Endodermal cell (in vitro differentiated cells): Measurements from ENCODE around the gene ALPL. TPM values are rescaled to one million over a fixed set of nuclear protein-coding genes. Genes with fewer than 3 reads are reported as not detected.

Source experiments
- DNase-seq: peaks from one replicate; pipeline ENCODE4 v3.0.0-alpha.2; 2017
- H3K27ac ChIP-seq: 2 replicates; pipeline ENCODE4 v1.5.1; 2013; ENCODE audit warnings: mild to moderate bottlenecking, low read depth, low read length, moderate library complexity
- H3K27me3 ChIP-seq: 2 replicates; pipeline ENCODE4 v1.6.1; 2013; ENCODE audit warnings: mild to moderate bottlenecking, low read length, moderate library complexity; ENCODE audit not compliant: insufficient read depth, control insufficient read depth, poor library complexity, severe bottlenecking
- H3K36me3 ChIP-seq: 2 replicates; pipeline ENCODE4 v1.7.0; 2013; ENCODE audit warnings: mild to moderate bottlenecking, low read length, moderate library complexity; ENCODE audit not compliant: control insufficient read depth, insufficient read depth
- H3K4me1 ChIP-seq: one replicate; pipeline ENCODE4 v1.7.0; 2013; ENCODE audit warnings: low read length; ENCODE audit not compliant: control insufficient read depth, insufficient read depth
- H3K4me3 ChIP-seq: 2 replicates; pipeline ENCODE4 v1.5.1; 2013; ENCODE audit warnings: mild to moderate bottlenecking, low read length, moderate library complexity
- H3K9ac ChIP-seq: 2 replicates; pipeline ENCODE4 v1.6.1; 2013; ENCODE audit warnings: mild to moderate bottlenecking, low read length, moderate library complexity; ENCODE audit not compliant: poor library complexity, severe bottlenecking; ENCODE audit errors: extremely low read depth
- H3K9me3 ChIP-seq: 2 replicates; pipeline ENCODE4 v1.6.1; 2013; ENCODE audit warnings: mild to moderate bottlenecking, low read length, moderate library complexity; ENCODE audit not compliant: control insufficient read depth
- H3K27ac Mint-ChIP-seq: 2 replicates; pipeline ENCODE4 v1.8.0; 2020; ENCODE audit warnings: mixed read lengths
- H3K27me3 Mint-ChIP-seq: 2 replicates; pipeline ENCODE4 v1.8.0; 2021; ENCODE audit warnings: mild to moderate bottlenecking, mixed read lengths; ENCODE audit not compliant: insufficient read depth
- H3K36me3 Mint-ChIP-seq: 2 replicates; pipeline ENCODE4 v1.8.0; 2020; ENCODE audit warnings: low read depth, mixed read lengths
- H3K4me1 Mint-ChIP-seq: 2 replicates; pipeline ENCODE4 v1.8.0; 2020; ENCODE audit warnings: mixed read lengths
- H3K4me3 Mint-ChIP-seq: 2 replicates; pipeline ENCODE4 v1.8.0; 2020; ENCODE audit warnings: mild to moderate bottlenecking, moderate library complexity, mixed read lengths
- H3K9me3 Mint-ChIP-seq: 2 replicates; pipeline ENCODE4 v1.8.0; 2020; ENCODE audit warnings: mild to moderate bottlenecking, mixed read lengths
- CTCF ChIP-seq: fragments of 200-600 bp; sonication (generic); conservative IDR thresholded peaks from 2 replicates; pipeline ENCODE4 v1.5.0; 2021; ENCODE audit warnings: antibody characterized with exemption, mild to moderate bottlenecking
- WGBS, 2 experiments: methylation state at CpG; one replicate each; pipeline versions ENCODE4 v1.1.5 to v1.1.7; 2013; ENCODE audit warnings: missing lambda C conversion rate in 2 of 2, mixed read lengths in 1 of 2; ENCODE audit not compliant: insufficient coverage in 1 of 2, insufficient read length in 1 of 2; 5-methylcytosine and 5-hydroxymethylcytosine counted together
- total RNA-seq, 2 donors: library from RNA; stranded (reverse); fragmentation: NEBNext Ultra II Directional in 1 of 2; extraction: Animal tissue kit (Norgen Biotek cat#: 25700) in 1 of 2; gene quantifications; 2 replicates in 1 of 2; 3 replicates in 1 of 2; pipeline ENCODE4 v1.2.1, GENCODE V29; 2021

The ALPL gene
- total RNA-seq, 2 donors from 2014 or later = 94.8 to 117 TPM

DNA sequence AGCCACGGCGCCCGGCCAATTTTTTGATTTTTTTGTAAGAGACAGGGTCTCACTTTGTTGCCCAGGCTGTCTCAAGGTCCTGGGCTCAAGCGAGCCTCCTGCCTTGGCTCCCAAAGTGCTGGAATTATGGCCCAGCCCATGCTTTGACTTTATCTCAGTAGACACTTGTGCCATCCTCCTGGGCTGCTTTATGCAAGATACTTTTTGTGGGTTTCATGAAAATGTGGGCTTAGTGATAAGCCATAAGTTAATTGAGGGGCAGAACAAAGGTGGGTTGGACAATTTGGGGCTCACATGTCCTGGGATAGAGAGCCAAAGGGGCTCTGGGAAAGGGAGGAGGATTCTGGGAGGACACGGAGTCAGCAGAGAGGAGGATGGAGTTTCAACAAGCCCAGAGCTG is 22.0 kb downstream of the ALPL start:
- Histone ChIP-seq H3K9me3 (no peaks in the 10 kb centered on the region), H3K4me1 (no peaks in the 10 kb centered on the region), H3K4me3 (no peak overlapping the region), H3K9ac (no peak overlapping the region), H3K27me3 (no peaks in the 10 kb centered on the region), H3K36me3 (no peaks in the 10 kb centered on the region), H3K27ac (no peak overlapping the region)
- H3K9me3 Mint-ChIP-seq = no peaks in the 10 kb centered on the region
- TF ChIP-seq CTCF = no peak
- no peaks in the 10 kb centered on the region for H3K27me3 Mint-ChIP-seq
- no peak overlapping the region for H3K27ac Mint-ChIP-seq
- WGBS, 2 experiments = 92 to 97% methylated on average over 5 of the region's 5 CpGs
- H3K4me3 Mint-ChIP-seq = no peak overlapping the region
- H3K36me3 Mint-ChIP-seq = peaks cover 2% of the 10 kb centered on the region
- H3K4me1 Mint-ChIP-seq = peaks cover 30% of the 10 kb centered on the region
- no peak for DNase-seq

DNA sequence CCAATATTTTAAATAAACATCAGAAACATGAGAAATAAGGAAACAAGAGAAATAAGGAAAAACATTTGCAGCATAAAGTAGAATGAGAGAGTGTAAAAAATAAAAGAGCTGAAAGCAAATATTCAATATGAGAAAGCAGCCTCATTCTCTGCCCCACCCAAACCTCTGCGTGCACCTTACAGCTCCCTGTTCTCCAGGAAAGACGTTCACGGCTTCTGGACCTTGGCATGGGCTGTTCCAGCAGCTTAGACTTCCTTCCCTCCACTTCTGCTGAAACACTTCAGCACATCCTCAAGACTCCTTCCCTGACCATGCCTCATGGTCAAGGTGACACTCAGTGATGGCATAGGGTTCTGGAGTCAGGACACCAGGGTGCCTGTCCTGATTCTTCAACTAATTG is 23.3 kb downstream of the ALPL start:
- H3K9me3 Mint-ChIP-seq = no peaks in the 10 kb centered on the region
- no peaks in the 10 kb centered on the region for H3K9me3 ChIP-seq
- H3K4me3 ChIP-seq = no peak overlapping the region
- no peak overlapping the region for H3K27ac ChIP-seq
- no peak overlapping the region for H3K9ac ChIP-seq
- H3K4me1 ChIP-seq = peaks cover 3% of the 10 kb centered on the region
- no peak overlapping the region for H3K27ac Mint-ChIP-seq
- no peak for TF ChIP-seq CTCF
- H3K4me3 Mint-ChIP-seq = no peak overlapping the region
- no peak for DNase-seq
- H3K27me3 ChIP-seq = no peaks in the 10 kb centered on the region
- H3K27me3 Mint-ChIP-seq = no peaks in the 10 kb centered on the region
- H3K36me3 ChIP-seq = no peaks in the 10 kb centered on the region
- peaks cover 34% of the 10 kb centered on the region for H3K4me1 Mint-ChIP-seq
- H3K36me3 Mint-ChIP-seq = peaks cover 2% of the 10 kb centered on the region
- WGBS, 2 experiments = 93 to 100% methylated on average over 3 of the region's 3 CpGs

DNA sequence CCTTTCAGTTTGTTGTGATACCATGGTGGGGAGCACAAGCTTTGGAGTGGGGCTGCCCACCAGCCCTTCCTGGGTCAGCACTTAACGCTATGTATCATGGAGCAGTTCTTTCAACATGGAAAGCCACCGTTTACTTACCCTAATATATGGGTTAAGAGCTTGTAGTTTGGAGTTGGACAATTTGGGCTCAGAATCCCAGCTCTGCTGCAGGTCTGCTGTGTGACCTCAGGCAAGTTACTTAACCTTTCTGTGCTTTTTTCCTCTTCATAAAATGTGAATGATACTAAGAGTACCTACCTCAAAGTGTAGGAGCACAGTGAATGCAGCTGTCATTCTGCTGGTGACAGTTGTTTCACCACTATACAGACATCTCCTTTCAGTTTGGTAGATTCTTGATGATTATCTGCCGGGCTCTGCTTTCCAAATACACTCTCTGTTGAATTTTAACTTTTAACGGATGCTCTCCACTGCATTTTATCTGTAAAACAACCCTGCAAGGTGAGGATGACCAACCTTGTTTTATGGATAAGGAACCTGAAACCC is 23.8 kb downstream of the ALPL start:
- no peak overlapping the region for H3K27ac ChIP-seq
- WGBS, 2 experiments = 89 to 94% methylated on average over 3 to 4 of the region's 4 CpGs
- H3K9me3 ChIP-seq = no peaks in the 10 kb centered on the region
- peaks cover 9% of the 10 kb centered on the region for H3K4me1 ChIP-seq
- no peaks in the 10 kb centered on the region for H3K36me3 ChIP-seq
- no peak overlapping the region for H3K9ac ChIP-seq
- Mint-ChIP-seq H3K27ac (no peak overlapping the region), H3K9me3 (no peaks in the 10 kb centered on the region), H3K4me3 (no peak overlapping the region), H3K4me1 (peaks cover 40% of the 10 kb centered on the region), H3K27me3 (no peaks in the 10 kb centered on the region), H3K36me3 (peaks cover 2% of the 10 kb centered on the region)
- TF ChIP-seq CTCF = no peak
- no peaks in the 10 kb centered on the region for H3K27me3 ChIP-seq
- no peak for DNase-seq
- no peak overlapping the region for H3K4me3 ChIP-seq
